Stimulated activated CD8-positive, alpha-beta memory T cell treated with anti-CD3 and anti-CD28 coated beads, Interleukin-12 subunit alpha, Interleukin-12 subunit beta, amount 100 ng/mL, for 24 hours (primary cell): Measurements from ENCODE around the gene RTN4RL2.

Source experiments
- DNase-seq: peaks from one replicate; pipeline ENCODE4 v3.0.0-alpha.2; 2020; ENCODE audit errors: extremely low read depth

Gene RTN4RL2

DNA sequence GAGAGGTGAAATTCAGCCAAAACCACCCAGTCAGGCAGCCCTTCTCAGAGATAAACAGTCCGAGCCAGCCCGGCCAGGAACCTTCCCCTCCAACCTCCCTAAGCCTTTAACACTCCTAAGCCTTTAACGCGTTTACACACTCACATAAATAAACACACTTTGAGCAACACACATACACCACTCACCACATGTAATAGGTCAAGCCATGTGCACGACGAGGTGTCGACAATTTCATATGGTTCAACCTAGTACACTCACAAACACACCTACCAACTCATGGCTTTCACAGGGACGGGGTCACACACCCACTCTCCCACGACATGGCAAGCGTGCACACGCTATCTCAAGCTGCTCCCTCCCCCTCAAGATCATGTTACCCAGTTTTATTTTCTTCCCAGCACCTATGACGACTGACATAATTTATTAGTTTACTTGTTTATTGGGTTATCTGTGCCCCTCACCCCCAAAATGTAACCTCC is 39.7 kb downstream of the RTN4RL2 start:
- no peak for DNase-seq

DNA sequence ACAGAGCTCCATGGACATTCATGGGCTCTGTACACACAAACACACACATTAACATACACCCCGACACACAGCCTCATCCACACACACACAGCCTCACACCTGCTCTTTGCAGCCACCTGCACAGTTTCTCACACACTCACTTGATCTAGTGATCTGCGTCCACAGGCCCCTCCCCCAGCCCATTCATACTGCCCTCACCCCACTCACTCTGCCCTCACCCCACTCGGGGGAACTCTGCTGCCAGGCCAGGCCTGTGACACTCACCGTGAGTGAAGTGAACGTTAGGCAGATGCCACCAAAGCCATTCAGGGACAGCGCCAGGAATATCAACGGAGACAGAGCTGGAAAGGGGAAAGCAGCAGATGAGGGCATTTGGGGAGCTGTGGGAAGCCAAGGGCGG is 40.2 kb downstream of the RTN4RL2 start:
- DNase-seq: no peak

DNA sequence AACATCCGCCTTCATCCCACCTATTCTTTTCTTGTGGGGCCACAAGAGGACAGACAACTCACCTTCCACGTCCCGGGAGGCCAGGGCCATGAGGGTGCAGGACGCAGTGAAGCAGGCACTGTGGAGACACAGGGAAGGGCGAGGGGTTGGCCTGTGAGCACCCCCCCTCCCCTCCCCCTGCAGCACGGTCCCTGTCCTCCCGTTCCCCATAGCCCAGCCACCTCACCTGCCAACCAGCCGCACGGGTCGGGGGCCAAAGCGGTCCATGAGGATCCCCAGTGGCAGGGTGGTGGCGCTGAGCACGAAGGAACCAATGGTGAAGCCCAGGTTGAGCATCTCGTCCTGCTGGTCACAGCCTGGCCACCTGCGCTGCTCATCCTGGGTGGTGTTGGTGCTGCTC is 40.6 kb downstream of the RTN4RL2 start:
- no peak for DNase-seq

DNA sequence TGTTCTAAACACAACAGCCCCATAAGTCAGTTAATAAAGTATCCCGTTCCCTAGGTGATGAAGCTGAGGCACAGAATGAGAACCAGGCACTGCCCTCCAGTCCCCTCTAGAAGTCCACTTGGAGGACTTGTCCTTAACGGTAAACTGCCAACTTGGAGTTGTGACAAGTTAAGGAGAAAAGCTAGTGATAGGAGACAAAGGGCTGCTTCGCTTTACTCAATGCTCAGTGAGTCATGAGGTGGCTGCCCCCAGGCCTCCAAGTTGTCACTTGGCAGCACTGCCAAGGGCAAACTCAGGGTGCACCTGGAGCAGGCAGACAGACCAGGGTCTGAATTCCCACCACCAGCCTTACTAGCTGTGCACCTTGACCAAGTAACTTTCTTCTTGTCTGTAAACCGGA is 41.6 kb downstream of the RTN4RL2 start:
- no peak for DNase-seq

DNA sequence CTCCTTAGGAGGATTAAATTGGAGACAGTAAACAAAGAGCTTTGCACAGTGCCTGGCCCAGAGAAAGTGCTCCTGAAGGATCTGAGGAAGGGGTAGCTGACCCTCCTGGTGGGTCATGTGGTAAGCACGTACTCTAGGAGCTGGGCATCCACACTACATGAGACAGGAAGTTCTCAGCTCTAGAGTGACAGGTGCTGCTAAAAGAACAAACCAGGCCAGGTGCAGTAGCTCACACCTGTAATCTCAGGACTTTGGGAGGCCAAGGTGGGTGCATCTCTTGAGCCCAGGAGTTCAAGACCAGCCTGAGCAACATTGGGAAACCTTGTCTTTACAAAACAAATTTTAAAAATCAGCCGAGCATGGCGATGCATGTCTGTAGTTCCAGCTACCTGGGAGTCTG is 42.0 kb downstream of the RTN4RL2 start:
- no peak for DNase-seq

DNA sequence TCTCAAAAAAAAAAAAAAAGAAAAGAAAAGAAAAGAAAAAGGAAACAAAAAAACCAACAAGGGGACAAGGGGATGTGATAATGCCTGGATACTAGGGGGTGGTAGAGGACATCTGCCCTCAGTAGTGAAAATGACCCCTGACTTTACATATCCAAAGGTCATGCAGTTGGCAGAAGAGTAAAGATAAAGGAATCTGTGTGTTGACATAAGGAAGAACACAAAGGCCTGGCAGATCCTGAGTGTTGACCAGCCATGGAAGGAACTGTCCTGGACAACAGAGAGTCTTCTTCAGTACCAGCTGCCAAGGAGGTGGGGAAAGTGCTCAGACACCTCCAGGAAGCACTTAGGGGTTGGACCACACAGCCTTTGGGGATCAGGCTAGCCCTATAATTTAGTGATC is 42.5 kb downstream of the RTN4RL2 start:
- no peak for DNase-seq

DNA sequence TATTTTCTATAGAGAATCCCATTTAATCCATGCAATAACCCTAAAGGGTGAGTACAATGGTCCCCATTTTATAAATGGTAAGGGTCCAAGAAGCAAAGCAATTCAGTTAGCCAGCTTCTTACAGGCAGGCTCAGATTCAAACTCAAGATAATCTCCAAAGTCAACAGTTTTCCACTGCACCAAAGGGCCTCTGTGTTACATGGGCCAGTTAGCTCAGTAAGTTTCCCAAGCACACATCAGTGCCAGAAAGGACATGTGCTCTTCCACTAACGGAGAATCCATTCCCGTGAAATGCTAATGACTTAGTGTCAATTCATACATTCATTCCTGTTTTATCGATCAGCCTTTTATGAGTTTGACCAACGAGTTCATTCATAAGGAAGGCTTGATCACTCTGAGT is 44.2 kb downstream of the RTN4RL2 start:
- no peak for DNase-seq

DNA sequence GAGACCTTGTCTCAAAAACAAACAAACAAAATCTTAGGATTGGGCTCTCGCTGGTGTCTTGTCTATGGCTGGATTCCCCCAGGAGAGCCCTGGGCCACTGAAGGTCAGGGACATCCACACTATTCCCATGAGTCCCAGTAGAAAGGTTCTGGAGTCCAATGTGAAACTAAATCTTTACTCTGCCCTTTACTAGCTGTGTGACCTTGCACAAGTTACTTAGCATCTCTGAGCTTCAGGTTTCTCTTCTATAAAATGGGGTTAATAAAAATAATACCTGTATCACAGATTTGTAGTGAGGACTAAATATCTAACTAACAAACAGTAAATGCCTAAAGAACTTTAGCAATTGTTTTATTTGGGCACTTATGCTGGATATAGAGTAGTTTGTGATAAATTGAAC is 46.2 kb downstream of the RTN4RL2 start:
- DNase-seq: no peak

DNA sequence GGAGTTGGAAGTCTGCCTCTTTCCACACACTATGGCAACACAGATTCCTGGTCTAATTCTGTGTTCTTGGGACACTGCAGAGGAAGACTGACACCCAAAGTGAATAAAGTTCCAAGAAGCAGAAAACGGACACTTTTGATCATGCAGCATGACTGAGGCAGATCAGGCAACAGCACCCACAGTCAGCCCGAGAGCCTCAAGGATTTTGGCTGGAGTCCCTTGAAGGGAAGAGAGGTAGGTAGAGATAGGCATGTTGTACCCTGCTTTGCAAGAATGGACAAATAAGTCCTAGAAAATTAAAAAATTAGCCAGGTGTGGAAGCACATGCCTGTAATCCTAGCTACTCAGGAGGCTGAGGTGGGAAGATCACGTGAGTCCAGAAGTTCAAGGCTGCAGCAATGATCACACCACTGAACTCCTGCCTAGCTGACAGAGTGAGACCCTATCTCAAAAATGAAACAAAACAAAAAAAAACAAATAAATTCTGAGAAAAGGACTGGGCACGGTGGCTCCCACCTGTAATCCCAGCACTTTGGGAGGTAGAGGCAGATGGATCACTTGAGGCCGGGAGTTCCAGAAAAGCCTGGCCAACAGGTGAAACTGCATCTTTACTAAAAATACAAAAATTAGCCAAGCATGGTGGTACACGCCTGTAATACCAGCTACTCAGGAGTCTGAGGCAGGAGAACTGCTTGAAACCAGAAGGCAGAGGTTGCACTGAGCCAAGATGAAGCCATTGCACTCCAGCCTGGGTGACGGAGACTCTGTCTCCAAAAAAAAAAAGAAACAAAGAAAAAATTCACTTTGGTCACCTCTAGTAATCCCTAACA is 48.2 kb downstream of the RTN4RL2 start:
- DNase-seq: no peak

DNA sequence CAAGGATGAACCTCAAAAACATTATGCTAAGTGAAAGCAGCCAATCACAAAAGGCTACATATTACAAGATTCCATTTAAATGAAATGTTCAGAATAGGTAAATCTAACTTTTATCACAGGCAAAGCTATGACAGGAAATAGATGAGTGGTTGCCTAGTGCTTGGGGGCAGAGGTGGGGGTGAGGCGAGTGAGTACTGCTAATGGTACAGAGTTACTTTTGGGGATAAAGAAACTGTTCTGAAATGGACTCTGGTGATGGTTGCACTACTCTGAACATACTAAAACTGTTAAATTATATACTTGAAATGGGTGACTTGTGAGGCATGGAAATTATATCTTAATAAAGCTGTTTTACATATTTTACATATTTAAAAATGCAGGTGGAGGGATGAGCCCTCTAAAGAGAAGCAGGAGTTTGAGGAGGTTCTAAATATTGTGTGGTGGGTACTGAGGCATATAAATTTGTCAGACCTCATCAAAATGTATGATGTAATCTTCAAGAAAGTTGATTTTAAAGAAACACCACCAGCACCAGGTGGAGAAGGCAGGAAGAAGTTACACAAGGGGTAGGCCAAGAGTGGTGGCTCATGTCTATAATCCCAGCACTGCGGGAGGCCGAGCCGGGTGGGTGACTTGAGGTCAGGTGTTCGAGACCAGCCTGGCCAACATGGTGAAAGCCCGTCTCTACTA is 51.6 kb downstream of the RTN4RL2 start:
- DNase-seq: no peak

DNA sequence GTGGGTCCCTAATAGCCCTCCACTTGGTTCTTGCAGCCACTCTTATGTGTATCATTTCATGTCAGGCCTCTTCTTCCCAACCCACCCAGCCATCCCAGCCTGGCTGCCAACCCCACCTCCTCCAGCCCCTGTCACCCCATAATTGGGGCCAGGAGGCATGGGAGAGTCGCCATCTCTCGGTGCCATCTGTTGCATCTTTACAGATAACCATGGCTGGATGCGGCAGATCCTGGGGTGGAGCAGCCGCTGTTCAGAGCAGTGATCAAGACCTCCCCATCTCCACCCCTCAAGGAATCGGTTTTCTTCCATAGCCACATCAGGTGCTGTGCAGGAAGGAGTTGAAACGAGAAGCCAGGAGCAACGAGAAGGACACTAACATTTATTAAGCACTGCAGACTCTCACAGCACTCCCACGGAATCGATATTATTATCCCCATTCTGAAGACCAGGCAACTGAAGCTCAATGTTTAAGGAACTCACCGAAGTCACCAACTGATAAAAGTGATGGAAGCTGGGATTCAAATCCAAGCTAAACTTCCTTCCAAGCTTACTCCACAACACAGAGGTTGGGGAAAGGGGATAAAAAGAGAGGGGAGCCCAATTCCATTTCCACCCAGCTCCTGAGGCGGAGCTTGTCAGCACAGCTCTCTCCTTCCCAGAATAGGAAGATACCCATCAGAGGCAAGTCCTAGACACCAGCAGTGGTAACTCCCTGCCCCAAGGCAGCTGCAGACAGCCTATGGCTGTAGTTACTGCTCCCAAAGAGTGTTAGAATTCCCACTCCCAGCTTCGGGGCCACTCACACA is 52.5 kb downstream of the RTN4RL2 start:
- no peak for DNase-seq

DNA sequence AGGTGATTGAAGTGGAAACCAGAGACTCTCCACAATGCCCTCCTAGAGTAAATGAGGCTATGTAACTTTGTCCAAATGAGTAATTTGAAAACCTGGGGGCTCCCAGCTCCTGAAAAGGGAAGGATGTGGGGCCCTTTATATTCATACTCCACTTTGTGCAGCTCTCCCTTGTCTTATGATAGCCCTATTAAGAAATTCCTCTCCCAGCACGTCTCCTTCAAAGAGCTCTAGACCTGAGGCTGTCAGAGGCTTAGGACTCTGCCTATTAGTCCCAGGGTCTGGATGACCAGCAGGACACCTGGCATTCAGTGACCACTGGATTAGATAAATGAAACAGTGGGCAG is 53.1 kb downstream of the RTN4RL2 start:
- no peak for DNase-seq

DNA sequence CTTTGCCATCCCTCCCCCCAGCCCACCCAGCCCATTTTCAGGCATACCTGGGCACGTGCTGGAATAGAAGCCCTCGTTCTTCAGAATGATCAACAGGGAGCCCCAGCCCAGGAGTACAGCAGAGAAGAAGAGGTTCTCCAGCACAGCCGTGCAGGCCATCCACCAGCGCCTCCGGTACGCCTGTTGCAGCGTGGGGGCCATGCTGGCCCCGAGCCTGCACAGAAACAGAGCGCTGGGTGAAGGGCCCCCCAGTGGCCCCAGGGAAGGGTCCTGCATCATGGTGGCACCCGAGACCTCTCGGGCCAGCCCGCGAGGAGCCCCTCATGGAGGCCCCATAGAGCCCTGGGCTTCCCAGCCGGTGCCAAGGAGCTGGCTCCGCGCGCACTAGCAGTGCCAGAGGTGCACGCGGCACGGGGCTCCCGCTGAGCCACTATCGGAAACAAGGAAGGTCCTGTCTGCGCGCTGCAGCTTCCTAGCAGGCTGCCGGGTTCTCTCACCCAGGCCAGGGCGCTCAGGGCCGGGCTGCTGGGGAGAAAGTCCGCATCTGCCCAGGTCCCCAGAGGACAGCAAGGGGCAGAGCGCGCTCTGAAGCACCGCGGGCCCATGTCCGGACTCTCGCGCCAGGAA is 53.7 kb downstream of the RTN4RL2 start:
- DNase-seq: no peak

DNA sequence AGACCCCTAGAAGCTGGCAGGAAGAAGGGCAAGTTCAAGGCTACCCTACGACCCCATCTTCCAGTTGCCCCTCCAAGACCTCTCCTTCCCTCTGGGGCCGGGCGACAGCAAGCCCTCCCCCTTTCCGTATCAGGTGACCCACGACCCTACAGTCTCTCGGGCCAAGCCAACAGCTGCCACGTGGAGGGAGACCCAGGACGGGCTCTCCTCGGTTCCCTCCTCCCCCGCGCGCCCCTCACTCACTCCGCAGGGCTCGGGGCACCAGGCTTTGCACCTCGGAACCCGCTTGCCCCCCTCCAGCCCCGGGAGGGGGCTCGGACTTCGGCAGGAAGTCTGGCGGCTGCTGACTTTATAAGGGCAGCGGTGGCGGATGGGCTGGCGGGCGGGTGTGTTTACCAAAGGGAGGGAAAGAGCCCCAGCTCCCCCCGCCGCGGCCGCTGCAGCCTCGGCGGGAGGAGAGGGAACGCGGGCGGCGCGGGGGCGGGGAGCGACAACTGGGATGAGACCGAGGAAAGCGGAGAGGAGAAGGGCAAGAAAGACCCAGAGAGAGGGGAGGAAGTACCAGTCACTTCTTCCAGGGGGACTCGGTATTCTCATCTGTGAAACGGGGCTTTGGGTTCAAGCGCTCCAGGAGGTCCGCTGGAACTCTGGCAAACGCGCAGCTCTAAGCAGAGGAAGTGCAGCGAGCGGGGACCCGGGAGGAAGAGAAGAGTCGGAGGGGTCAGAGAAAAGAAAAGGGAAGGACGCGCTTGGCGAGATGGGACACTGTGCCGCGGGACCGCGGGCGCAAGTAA is 54.4 kb downstream of the RTN4RL2 start:
- DNase-seq: no peak

DNA sequence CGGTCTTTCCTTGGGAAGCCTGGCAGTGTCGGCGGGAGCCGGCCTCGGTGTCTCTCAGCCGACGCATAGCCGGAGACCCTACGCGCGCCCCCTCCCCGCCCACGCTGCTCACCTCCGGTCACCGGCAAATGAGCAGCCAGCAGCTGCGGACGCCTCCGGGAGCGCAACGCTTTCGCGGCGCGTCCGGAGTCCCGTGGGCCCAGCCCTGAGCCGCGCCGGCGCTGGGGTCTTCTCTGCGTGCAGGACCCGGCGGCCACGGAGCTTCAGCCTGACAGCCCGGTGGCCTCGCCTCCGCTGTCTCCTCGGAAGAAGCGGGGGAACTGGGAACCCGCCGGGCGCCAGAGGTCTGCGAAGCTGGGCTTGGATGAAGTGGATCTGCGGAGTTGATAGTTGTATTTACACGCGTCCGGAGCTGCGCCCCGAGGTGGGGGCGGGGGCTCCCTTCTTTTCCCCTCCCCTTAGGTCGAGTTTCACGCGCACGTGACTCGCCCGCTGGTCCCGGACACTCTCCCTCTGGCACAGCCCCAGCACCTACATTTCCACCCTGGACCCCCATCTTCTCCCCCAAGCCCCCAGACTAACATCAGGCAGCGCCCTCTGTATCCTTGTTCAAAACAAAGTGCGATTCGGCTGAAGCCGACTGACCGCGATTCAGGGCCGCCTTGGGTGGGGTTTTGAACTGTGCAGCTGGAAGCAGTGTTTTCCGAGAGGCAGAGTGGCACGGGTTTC is 55.2 kb downstream of the RTN4RL2 start, which contains the start of gene SLC43A1:
Gene SLC43A1, minus strand, starts transcription at position 371 of the 729 bp plus-strand sequence. CDS start 1,591 bp downstream, outside the sequence.
- DNase-seq: no peak

DNA sequence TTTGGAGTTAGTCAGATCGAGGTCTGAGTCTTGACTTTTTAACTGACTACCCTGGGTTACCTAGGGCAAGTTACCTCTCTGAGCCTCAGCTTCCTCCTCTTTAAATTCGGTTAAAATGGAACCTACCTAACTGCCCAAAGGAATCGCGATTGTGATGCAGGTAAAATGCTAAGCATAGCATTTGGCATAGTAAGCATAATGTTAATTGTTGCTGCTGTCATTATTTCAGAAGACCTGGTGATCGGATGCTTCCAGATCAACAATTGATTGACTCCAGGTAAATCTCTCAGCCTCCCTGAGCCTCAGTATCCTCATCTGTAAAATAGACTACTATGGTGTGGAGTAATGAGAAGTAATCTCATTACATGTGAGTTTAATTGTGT is 55.7 kb downstream of the RTN4RL2 start:
- no peak for DNase-seq

DNA sequence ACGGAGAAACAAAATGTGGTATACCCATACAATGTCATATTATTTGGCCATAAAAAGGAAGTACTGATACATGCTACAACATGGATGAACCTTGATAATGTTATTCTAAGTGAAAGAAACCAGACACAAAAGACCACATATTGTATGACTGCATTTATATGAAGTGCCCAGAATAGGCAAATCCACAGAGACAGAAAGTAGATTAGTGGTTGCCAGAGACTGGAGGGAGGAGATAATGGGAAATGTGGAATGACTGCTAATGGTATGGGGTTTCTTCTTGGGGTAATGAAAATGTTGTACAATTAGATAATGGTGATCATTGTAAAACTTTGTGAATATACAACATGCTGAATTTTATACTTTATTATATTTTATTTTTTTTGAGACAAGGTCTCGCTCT is 60.8 kb downstream of the RTN4RL2 start:
- DNase-seq: no peak

DNA sequence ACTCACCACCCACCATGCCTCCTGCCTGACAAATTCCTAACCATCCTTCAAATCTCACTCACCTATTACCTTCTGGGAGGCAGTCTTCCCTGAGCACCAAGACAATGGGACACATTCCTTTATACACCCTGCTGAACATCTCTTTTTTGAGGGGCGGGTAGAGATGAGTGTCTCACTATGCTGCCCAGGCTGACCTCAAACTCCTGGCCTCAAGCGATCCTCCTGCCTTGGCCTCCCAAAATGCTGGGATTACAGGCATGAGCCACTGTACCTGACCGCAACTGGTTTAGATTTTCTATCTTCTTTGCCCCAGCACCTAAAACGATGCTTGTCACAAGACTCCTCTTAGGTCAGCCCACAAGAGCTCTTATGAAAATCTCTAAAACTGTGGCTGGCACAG is 63.1 kb downstream of the RTN4RL2 start:
- no peak for DNase-seq
